HepG2 (cell line): ENCODE measurements around the gene RPS14. TPM values are rescaled to one million over a fixed set of nuclear protein-coding genes. Genes with fewer than 3 reads are reported as not detected.
"Not testable (repeated sequence)": the region's sequence is repeated elsewhere in the genome, so short reads cannot be mapped to it uniquely, and the experiment has no call there.

Source experiments
- ATAC-seq: fragments of 200-7000 bp; cut with Tn5 transposase; 3 replicates; pipeline ENCODE4 v1.9.1; 2020; ENCODE audit warnings: mild to moderate bottlenecking, moderate library complexity
- BruUV-seq: library from RNA; stranded (reverse); fragments of 400-500 nt; replicated peaks from 2 replicates; lab custom pipeline; 2021; lab: Mats Ljungman, UMichigan
- CTCF ChIA-PET: fragments of 300-600 bp; formaldehyde crosslinking; extraction: SDS; loops from one replicate; lab custom pipeline; 2021; ENCODE audit warnings: low total read pairs, inconsistent platforms, low intra/inter-chr PET ratio; lab: Yijun Ruan, JAX
- POLR2A ChIA-PET: fragments of 350-600 bp; sonication (Branson Sonifier 250); formaldehyde crosslinking; loops from one replicate; lab custom pipeline; 2020; ENCODE audit warnings: antibody characterized with exemption, inconsistent platforms; lab: Yijun Ruan, JAX
- DNase-seq: peaks from one replicate; pipeline ENCODE4 v3.0.0-alpha.2; 2015; ENCODE audit warnings: low spot score
- FAIRE-seq: peaks from 3 replicates; lab custom pipeline; 2011; peaks lifted over from hg19 to GRCh38; lab: Jason Lieb, UNC
- H2AFZ ChIP-seq: one replicate; pipeline ENCODE4 v1.6.1; 2011; ENCODE audit warnings: low read length, inconsistent platforms
- H3K27ac ChIP-seq: fragments of 300-600 bp; 3 replicates; pipeline ENCODE4 v1.8.0; 2011; ENCODE audit warnings: mixed run types, mild to moderate bottlenecking, mixed read lengths, low read length, inconsistent platforms; ENCODE audit not compliant: insufficient read depth; ENCODE audit errors: extremely low read length
- H3K27me3 ChIP-seq, 2 experiments: fragments of 200-600 bp in 1 of 2; 2 replicates in 1 of 2; 3 replicates in 1 of 2; pipeline versions ENCODE4 v1.6.0 to v1.8.0; 2011; ENCODE audit warnings: low read length in 2 of 2, mild to moderate bottlenecking in 2 of 2, moderate library complexity in 2 of 2, inconsistent platforms in 1 of 2; ENCODE audit not compliant: insufficient read depth in 2 of 2, control insufficient read depth in 1 of 2
- H3K36me3 ChIP-seq, 2 experiments: fragments of 200-600 bp in 1 of 2; replicated peaks in 1 of 2; 2 replicates in 1 of 2; 3 replicates in 1 of 2; pipeline versions ENCODE4 v1.5.1 to v1.8.0; 2011; ENCODE audit warnings: low read length in 2 of 2, inconsistent platforms in 1 of 2; ENCODE audit not compliant: insufficient read depth in 2 of 2, control insufficient read depth in 1 of 2
- H3K4me1 ChIP-seq: 2 replicates; pipeline ENCODE4 v1.5.1; 2012; ENCODE audit warnings: low read length, inconsistent platforms; ENCODE audit not compliant: insufficient read depth
- H3K4me2 ChIP-seq: 2 replicates; pipeline ENCODE4 v1.6.0; 2011; ENCODE audit warnings: low read depth, low read length, inconsistent platforms
- H3K4me3 ChIP-seq, 3 experiments: fragments of 200-600 bp in 1 of 3; sonication (generic), shearing (Covaris generic) in 1 of 3; replicated peaks in 1 of 3; 2 replicates each; pipeline ENCODE4 v1.5.1; 2011 to 2016; ENCODE audit warnings: low read length in 3 of 3, inconsistent platforms in 2 of 3, low read depth in 2 of 3, mild to moderate bottlenecking in 2 of 3, control low read depth in 1 of 3, mixed read lengths in 1 of 3; ENCODE audit not compliant: insufficient read depth in 1 of 3
- H3K79me2 ChIP-seq: one replicate; pipeline ENCODE4 v1.6.1; 2011; ENCODE audit warnings: low read length, inconsistent platforms; ENCODE audit not compliant: insufficient read depth
- H3K9ac ChIP-seq: 2 replicates; pipeline ENCODE4 v1.6.0; 2011; ENCODE audit warnings: mild to moderate bottlenecking, low read depth, low read length, inconsistent platforms; ENCODE audit not compliant: insufficient read depth
- H3K9me3 ChIP-seq: 2 replicates; pipeline ENCODE4 v1.5.1; 2012; ENCODE audit warnings: mild to moderate bottlenecking, low read length
- H4K20me1 ChIP-seq: 2 replicates; pipeline ENCODE4 v1.6.0; 2011; ENCODE audit warnings: inconsistent platforms, mild to moderate bottlenecking, low read length, moderate library complexity; ENCODE audit not compliant: insufficient read depth
- ATF7-NPFF ChIP-seq: sonication (generic); formaldehyde crosslinking; IDR thresholded peaks from 2 replicates; pipeline ENCODE4 v1.8.1; 2023; ENCODE audit warnings: mild to moderate bottlenecking, low read depth, missing genetic modification reagents, moderate library complexity
- ZNF350 ChIP-seq: sonication (generic); formaldehyde crosslinking; IDR thresholded peaks from 2 replicates; pipeline ENCODE4 v1.4.0; 2020; ENCODE audit warnings: mild to moderate bottlenecking, low read depth, missing genetic modification reagents, borderline replicate concordance
- WGBS: methylation state at CpG from one replicate; pipeline ENCODE4 v1.1.6; 2017; ENCODE audit warnings: low lambda C conversion rate; 5-methylcytosine and 5-hydroxymethylcytosine counted together
- in situ Hi-C: cut with HindIII; loops from 2 replicates; pipeline ENCODE4 v1.10.0; 2017; ENCODE audit warnings: low pct_unique_long_range_greater_than_20kb; ENCODE audit not compliant: extremely low pct_ligation_motif_present
- intact Hi-C: fragments of 100-400 bp; cut with micrococcal nuclease; formaldehyde crosslinking; loops from one replicate; pipeline ENCODE4 v1.10.0; 2022; ENCODE audit not compliant: unreplicated experiment
- polyA plus RNA-seq, 8 experiments: library from polyadenylated mRNA; depleted of rRNA in 3 of 8; stranded (reverse) in 7 of 8; unstranded in 1 of 8; fragments of >200 nt; fragmentation: Illumina TruSeq in 4 of 8; extraction: Trizol in 4 of 8; gene quantifications; 2 replicates each; pipeline versions ENCODE4 v1.2.1 to v1.2.3, GENCODE V29; 2011 to 2016; ENCODE audit warnings: low read depth in 4 of 8, missing spikeins in 1 of 8, mixed read lengths in 1 of 8; ENCODE audit not compliant: insufficient read depth in 1 of 8
- total RNA-seq, 5 experiments: library from RNA; depleted of rRNA; stranded (reverse); fragments of >200 nt; fragmentation: Illumina TruSeq; extraction: Trizol; gene quantifications; 2 replicates each; pipeline ENCODE4 v1.2.3, GENCODE V29; 2016; ENCODE audit warnings: low read depth in 1 of 5
- TF ChIP-seq, protein P1 (sequence below): sonication (generic); formaldehyde crosslinking; conservative IDR thresholded peaks from 2 replicates; pipeline ENCODE4 v1.8.0; 2022; ENCODE audit warnings: mild to moderate bottlenecking, moderate library complexity, missing genetic modification reagents

RPS14 gene
- total and polyA plus RNA-seq, 2 of the 13 experiments (the other 11 are each of a cell fraction or from before 2014, with no cell fraction given): 2,116 to 3,295 TPM

DNA sequence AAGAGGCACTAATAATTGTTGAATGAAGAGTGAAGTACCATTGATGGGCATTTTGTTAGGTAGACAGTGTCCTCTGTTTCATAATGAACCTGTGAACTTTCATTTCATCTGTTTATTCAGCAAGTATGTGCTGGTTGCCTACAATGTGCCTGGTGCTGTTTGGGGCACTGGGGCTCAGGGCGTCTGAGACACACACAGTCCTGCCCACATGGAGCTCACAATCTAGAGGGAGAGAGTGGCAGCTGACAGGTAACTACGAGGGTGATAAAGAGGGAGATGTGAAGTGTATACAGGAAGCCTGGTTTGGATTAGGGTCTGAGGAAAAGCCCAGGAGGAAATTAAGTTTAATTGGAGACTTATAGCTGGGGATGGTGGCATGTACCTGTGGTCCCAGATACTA lies 29.9 kb upstream of the RPS14 start:
- peaks cover 2 to 8% of the 10 kb centered on the region in 2 experiments; a peak in 2 of 5 replicates for H3K27me3 ChIP-seq
- peak overlapping the region; percentile 57 for H3K4me2 ChIP-seq
- H3K36me3 ChIP-seq: no peaks in the 10 kb centered on the region
- intact Hi-C loops: no loop called here
- BruUV-seq: no TSS peak
- no peak overlapping the region for H3K27ac ChIP-seq
- no peak overlapping the region for H3K4me3 ChIP-seq
- WGBS: 0% methylated on average over 2 of the region's 2 CpGs
- in situ Hi-C loops: no loop called here
- DNase-seq: no peak
- peaks cover 77% of the 10 kb centered on the region for H3K4me1 ChIP-seq
- H4K20me1 ChIP-seq: no peaks in the 10 kb centered on the region
- no peaks in the 10 kb centered on the region for H3K79me2 ChIP-seq
- ChIA-PET CTCF (no interaction called here), POLR2A (interaction anchor here (1.1 to 2.1 kb wide), 2 partner anchors 29 to 43 kb away, joined by 6 to 7 read pairs; no protein-coding TSS in a partner anchor)
- peak overlapping the region; percentile 22; the same call in 1 of the 2 replicates for H3K9ac ChIP-seq
- no peak for TF ChIP-seq ZNF350 (CRISPR knock-in tag)
- TF ChIP-seq, protein P1, sequence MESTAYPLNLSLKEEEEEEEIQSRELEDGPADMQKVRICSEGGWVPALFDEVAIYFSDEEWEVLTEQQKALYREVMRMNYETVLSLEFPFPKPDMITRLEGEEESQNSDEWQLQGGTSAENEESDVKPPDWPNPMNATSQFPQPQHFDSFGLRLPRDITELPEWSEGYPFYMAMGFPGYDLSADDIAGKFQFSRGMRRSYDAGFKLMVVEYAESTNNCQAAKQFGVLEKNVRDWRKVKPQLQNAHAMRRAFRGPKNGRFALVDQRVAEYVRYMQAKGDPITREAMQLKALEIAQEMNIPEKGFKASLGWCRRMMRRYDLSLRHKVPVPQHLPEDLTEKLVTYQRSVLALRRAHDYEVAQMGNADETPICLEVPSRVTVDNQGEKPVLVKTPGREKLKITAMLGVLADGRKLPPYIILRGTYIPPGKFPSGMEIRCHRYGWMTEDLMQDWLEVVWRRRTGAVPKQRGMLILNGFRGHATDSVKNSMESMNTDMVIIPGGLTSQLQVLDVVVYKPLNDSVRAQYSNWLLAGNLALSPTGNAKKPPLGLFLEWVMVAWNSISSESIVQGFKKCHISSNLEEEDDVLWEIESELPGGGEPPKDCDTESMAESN: peak; percentile 97
- no peak for TF ChIP-seq ATF7-NPFF
- no peak for FAIRE-seq
- H2AFZ ChIP-seq: peak overlapping the region; percentile 51
- peak; percentile 20 for ATAC-seq
- H3K9me3 ChIP-seq: no peaks in the 10 kb centered on the region

DNA sequence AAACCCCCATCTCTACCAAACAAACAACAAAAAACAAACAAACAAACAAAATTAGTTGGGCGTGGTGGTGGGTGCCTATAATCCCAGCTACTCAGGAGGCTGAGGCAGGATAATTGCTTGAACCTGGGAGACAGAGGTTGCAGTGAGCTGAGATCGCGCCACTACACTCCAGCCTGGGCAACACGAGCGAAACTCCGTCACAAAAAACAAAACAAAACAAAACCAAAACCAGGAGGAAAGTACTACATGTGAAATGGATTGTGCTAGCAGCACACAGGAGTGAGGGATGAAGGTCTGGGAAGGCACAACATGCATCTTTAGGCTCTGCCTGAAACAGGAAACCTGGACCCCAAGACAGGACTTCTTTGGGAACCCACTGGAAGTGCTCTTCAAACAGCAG lies 27.0 kb upstream of the RPS14 start:
- intact Hi-C loops, FAIRE-seq: not testable (repeated sequence)

More for the DNA sequence above, 27.0 kb upstream of the RPS14 start:
- H2AFZ ChIP-seq, H3K27me3 ChIP-seq, H3K27ac ChIP-seq, H3K9me3 ChIP-seq, H4K20me1 ChIP-seq, DNase-seq, H3K9ac ChIP-seq, H3K4me3 ChIP-seq, H3K36me3 ChIP-seq, CTCF ChIA-PET, POLR2A ChIA-PET, BruUV-seq, ATAC-seq, in situ Hi-C loops, H3K79me2 ChIP-seq: not testable (repeated sequence)
- WGBS: 23% methylated on average over 6 of the region's 6 CpGs
- Histone ChIP-seq H3K4me2 (peak overlapping the region; percentile 46), H3K4me1 (peaks cover 73% of the 10 kb centered on the region)
